ENCODE data around the gene HOXD13. TPM values are rescaled to one million over a fixed set of nuclear protein-coding genes. Genes with fewer than 3 reads are reported as not detected.

The HOXD13 gene
- total and polyA plus RNA-seq, 2 of the 13 experiments (the other 11 are each of a cell fraction or from before 2014, with no cell fraction given): not detected

DNA sequence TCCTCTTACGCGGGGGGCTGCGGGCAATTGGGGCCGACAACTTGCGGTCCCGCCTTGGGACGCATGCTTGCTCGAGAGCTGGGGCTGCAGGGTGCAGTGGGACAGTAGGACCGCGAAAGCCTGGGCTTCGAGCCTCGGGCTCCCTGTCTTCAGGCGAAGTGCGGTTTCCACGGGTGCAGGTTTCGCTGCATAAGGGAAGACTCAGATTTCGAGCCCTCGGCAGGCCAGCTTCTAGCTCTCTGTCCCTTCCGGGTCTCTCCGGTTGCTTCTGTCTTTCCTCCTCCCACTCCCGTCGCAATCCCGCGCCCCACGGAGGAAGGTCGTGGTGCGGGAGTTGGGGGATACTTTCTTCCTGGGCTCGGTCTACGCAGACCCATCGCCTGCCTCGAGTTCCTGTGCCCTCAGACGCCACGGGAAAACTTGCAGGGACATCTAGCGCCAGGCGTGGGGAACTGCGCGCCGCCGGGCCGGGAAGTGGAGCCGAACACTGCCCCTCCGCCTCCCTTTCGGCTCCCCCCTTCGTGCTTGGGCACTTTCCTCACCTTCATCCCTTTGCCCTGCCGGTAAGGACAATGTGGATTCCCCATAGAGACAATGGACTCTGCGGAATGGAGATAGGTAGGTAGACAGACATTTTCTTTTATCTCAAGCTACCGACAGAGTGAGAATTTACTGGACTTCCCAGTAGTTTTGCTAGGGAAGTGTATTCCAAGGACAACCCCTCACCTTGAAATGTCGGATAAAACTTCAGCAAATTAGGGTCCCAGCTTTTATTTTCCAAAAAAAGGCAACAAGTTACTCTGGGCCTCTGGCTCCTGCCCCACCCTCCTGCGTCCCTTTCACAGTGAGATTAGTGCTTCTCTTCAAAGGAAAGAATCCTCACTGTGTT is 4.2 kb upstream of the HOXD13 start (continued):
- TF ChIP-seq POLR2A (IDR thresholded peaks at IDR 0.05; ENCODE audit: insufficient read depth in 1 of 2, low read depth in 2 of 2, low read length in 2 of 2): no peak
- no peak for TF ChIP-seq PTBP1 (IDR thresholded peaks at IDR 0.05; ENCODE audit: low read depth, low read length, poor library complexity, severe bottlenecking)
- TF ChIP-seq HCFC1 (IDR thresholded peaks at IDR 0.05; ENCODE audit: low read depth, low read length): no peak
- TF ChIP-seq ESRRA (CRISPR knock-in tag; IDR thresholded peaks at IDR 0.05; ENCODE audit: low read depth): no peak
- TF ChIP-seq NR2C2 (CRISPR knock-in tag; IDR thresholded peaks at IDR 0.05; ENCODE audit: borderline replicate concordance): no peak
- no peak for TF ChIP-seq ZNF737 (CRISPR knock-in tag; IDR thresholded peaks at IDR 0.05; ENCODE audit: borderline replicate concordance)
- TF ChIP-seq, protein P1, sequence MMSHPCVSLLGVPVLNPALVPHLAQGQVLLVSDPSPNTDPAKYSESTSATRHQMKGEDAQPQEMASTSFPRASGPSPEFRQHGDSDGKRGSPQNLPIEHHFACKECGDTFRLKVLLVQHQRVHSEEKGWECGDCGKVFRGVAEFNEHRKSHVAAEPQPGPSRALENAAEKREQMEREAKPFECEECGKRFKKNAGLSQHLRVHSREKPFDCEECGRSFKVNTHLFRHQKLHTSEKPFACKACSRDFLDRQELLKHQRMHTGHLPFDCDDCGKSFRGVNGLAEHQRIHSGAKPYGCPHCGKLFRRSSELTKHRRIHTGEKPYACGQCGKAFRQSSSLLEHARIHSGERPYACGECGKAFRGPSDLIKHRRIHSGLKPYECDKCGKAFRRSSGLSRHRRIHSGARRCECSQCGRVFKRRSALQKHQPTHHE (CRISPR knock-in tag; IDR thresholded peaks at IDR 0.05; ENCODE audit: borderline replicate concordance): peak; percentile 88; the same call in 1 of the 2 replicates
- TF ChIP-seq RFX1 (IDR thresholded peaks at IDR 0.05): no peak
- TF ChIP-seq ISL2 (CRISPR knock-in tag; IDR thresholded peaks at IDR 0.05): peak; percentile 13; the same call in 1 of the 2 replicates
- peak; percentile 41; the same call in 1 of the 2 replicates for TF ChIP-seq ZNF605 (CRISPR knock-in tag; IDR thresholded peaks at IDR 0.05)
- no peak for TF ChIP-seq NKX3-1 (CRISPR knock-in tag; IDR thresholded peaks at IDR 0.05)
- TF ChIP-seq NFYB (CRISPR knock-in tag; IDR thresholded peaks at IDR 0.05): no peak
- no peak for TF ChIP-seq RCOR2 (CRISPR knock-in tag; IDR thresholded peaks at IDR 0.05)
- TF ChIP-seq ZNF547 (CRISPR knock-in tag; IDR thresholded peaks at IDR 0.05): peak; percentile 91
- TF ChIP-seq ZNF460 (CRISPR knock-in tag; IDR thresholded peaks at IDR 0.05; ENCODE audit: borderline replicate concordance): no peak; the same call in 1 of the 2 replicates
- TF ChIP-seq, protein P2, sequence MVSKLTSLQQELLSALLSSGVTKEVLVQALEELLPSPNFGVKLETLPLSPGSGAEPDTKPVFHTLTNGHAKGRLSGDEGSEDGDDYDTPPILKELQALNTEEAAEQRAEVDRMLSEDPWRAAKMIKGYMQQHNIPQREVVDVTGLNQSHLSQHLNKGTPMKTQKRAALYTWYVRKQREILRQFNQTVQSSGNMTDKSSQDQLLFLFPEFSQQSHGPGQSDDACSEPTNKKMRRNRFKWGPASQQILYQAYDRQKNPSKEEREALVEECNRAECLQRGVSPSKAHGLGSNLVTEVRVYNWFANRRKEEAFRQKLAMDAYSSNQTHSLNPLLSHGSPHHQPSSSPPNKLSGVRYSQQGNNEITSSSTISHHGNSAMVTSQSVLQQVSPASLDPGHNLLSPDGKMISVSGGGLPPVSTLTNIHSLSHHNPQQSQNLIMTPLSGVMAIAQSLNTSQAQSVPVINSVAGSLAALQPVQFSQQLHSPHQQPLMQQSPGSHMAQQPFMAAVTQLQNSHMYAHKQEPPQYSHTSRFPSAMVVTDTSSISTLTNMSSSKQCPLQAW (CRISPR knock-in tag; IDR thresholded peaks at IDR 0.05): peak; percentile 24; the same call in 1 of the 2 replicates
- TF ChIP-seq, protein P3, sequence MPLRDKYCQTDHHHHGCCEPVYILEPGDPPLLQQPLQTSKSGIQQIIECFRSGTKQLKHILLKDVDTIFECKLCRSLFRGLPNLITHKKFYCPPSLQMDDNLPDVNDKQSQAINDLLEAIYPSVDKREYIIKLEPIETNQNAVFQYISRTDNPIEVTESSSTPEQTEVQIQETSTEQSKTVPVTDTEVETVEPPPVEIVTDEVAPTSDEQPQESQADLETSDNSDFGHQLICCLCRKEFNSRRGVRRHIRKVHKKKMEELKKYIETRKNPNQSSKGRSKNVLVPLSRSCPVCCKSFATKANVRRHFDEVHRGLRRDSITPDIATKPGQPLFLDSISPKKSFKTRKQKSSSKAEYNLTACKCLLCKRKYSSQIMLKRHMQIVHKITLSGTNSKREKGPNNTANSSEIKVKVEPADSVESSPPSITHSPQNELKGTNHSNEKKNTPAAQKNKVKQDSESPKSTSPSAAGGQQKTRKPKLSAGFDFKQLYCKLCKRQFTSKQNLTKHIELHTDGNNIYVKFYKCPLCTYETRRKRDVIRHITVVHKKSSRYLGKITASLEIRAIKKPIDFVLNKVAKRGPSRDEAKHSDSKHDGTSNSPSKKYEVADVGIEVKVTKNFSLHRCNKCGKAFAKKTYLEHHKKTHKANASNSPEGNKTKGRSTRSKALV (CRISPR knock-in tag; IDR thresholded peaks at IDR 0.05): no peak; the same call in 1 of the 2 replicates
- peak; percentile 56; the same call in 1 of the 2 replicates for TF ChIP-seq RXRB (CRISPR knock-in tag; IDR thresholded peaks at IDR 0.05; ENCODE audit: borderline replicate concordance)
- peak; percentile 79; the same call in 1 of the 2 replicates for TF ChIP-seq ZNF501 (CRISPR knock-in tag; IDR thresholded peaks at IDR 0.05)
- TF ChIP-seq, protein P4, sequence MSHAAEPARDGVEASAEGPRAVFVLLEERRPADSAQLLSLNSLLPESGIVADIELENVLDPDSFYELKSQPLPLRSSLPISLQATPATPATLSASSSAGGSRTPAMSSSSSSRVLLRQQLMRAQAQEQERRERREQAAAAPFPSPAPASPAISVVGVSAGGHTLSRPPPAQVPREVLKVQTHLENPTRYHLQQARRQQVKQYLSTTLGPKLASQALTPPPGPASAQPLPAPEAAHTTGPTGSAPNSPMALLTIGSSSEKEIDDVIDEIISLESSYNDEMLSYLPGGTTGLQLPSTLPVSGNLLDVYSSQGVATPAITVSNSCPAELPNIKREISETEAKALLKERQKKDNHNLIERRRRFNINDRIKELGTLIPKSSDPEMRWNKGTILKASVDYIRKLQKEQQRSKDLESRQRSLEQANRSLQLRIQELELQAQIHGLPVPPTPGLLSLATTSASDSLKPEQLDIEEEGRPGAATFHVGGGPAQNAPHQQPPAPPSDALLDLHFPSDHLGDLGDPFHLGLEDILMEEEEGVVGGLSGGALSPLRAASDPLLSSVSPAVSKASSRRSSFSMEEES (CRISPR knock-in tag; IDR thresholded peaks at IDR 0.05): no peak
- peak; percentile 84; the same call in 1 of the 2 replicates for TF ChIP-seq ZNF333 (CRISPR knock-in tag; IDR thresholded peaks at IDR 0.05; ENCODE audit: borderline replicate concordance)
- TF ChIP-seq ZNF329 (CRISPR knock-in tag; IDR thresholded peaks at IDR 0.05; ENCODE audit: low read depth): no peak
- TF ChIP-seq ZNF841 (CRISPR knock-in tag; IDR thresholded peaks at IDR 0.05; ENCODE audit: borderline replicate concordance): no peak
- no peak for TF ChIP-seq ZNF205 (CRISPR knock-in tag; IDR thresholded peaks at IDR 0.05)
- TF ChIP-seq ZNF775 (CRISPR knock-in tag; IDR thresholded peaks at IDR 0.05; ENCODE audit: borderline replicate concordance): no peak

Data from HepG2 (cell line).